C4-2B (cell line): ENCODE data around the gene DDX60.

Experiments used
- H3K27ac ChIP-seq: fragments of 450-650 bp; 2 replicates; pipeline ENCODE4 v1.5.1; 2017
- ZFX ChIP-seq: fragments of 450-650 bp; IDR thresholded peaks from 2 replicates; pipeline ENCODE4 v1.6.1; 2017
- TF ChIP-seq, protein P1 (sequence below): fragments of 450-650 bp; conservative IDR thresholded peaks from 2 replicates; pipeline ENCODE4 v1.5.1; 2017; ENCODE audit warnings: mild to moderate bottlenecking

Gene DDX60

DNA sequence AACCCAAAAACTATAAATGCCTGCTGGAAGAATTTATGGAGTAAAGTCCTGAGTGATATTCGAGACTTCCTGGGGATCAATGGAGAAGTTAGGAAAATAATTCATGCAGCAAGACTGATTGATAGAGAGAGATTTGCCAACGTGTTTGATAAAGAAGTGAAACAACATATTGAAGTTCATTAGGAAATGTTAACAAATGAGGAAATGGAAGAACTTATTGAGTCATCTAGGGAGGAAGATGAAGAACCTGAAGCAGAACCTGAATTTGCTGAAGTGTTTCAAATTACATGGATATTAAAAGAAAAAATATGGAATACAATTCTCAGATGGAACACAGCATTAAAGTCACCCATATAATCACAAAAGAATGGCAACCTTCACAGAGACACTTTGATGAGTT, 39.0 kb downstream of the DDX60 start:
- no peak overlapping the region for H3K27ac ChIP-seq
- no peak for TF ChIP-seq ZFX
- TF ChIP-seq, protein P1, sequence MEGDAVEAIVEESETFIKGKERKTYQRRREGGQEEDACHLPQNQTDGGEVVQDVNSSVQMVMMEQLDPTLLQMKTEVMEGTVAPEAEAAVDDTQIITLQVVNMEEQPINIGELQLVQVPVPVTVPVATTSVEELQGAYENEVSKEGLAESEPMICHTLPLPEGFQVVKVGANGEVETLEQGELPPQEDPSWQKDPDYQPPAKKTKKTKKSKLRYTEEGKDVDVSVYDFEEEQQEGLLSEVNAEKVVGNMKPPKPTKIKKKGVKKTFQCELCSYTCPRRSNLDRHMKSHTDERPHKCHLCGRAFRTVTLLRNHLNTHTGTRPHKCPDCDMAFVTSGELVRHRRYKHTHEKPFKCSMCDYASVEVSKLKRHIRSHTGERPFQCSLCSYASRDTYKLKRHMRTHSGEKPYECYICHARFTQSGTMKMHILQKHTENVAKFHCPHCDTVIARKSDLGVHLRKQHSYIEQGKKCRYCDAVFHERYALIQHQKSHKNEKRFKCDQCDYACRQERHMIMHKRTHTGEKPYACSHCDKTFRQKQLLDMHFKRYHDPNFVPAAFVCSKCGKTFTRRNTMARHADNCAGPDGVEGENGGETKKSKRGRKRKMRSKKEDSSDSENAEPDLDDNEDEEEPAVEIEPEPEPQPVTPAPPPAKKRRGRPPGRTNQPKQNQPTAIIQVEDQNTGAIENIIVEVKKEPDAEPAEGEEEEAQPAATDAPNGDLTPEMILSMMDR = no peak

DNA sequence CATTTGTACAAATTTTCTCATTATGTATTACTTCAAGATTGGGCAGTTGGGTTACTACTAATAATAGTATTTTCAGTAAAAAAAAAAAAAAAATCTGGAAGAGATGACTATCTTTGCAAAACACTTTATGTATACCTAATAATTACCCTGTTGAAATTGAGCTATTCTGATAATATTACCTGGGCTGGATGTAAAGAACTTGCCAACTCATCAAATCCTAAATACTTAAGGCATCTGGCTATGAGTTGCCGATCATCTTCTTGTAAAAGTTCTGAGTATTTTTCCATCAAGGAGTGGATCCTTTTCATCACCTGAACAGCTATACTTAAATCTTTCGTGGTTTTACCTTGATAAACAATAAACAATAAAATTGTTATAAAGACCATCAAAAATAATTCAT, 42.7 kb downstream of the DDX60 start:
- no peak overlapping the region for H3K27ac ChIP-seq
- no peak for TF ChIP-seq ZFX

DNA sequence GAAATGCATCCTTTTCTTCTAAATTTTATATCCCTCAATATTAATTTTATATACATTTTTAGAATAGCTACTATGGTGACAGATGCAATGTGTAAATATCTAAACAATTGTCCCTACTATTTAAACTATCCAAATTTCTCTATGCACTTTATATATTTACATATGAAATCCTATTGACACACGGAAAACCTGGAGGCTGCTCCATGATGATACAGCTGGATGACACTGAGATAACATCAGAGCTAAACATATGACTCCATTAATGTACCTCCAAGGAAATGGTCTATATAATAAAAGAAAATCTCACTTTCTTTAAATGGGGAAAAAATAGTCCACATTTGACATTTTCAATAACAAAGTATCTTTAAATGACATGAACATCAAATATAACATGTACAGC, 43.7 kb downstream of the DDX60 start:
- no peak overlapping the region for H3K27ac ChIP-seq
- TF ChIP-seq, protein P1 = no peak
- no peak for TF ChIP-seq ZFX

DNA sequence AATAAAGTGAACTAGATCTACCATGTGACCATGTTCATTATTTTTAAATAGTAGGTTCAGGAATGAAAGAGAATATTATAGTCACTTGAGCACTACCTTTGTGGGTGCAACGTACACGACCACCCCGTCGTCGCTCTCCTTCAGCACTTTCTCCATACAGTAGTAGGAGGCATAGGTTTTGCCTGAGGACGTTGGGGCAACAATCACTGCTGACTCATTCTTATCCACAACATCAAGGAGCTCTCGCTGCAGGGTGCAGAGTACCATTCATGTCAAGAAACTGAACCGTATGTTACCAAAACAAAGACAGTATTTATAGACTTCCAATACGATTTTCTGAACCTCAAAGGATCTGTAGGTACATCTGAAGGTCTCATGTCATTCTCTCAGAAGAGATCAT, 44.7 kb downstream of the DDX60 start:
- no peak for TF ChIP-seq ZFX
- TF ChIP-seq, protein P1 = no peak
- H3K27ac ChIP-seq = no peak overlapping the region

DNA sequence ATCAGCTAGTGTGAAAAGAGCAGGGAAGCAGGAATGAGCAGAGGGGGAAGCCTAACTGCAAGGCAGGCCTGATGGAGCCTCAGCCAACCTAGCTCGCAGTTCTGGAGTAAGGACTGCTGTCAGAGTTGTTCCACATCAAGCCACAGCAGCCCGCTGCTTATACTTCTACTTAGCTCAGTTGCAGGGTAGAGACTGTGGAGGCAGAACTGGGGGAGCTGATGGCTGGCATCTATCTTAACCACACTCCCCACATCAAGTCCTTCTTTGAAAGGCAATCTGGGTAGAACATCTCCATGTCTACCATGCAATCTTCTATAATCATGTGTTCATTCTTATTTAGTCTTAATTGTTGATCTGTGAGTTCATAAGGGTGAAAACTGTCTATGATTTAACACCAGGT, 46.1 kb downstream of the DDX60 start:
- H3K27ac ChIP-seq = no peak overlapping the region
- TF ChIP-seq ZFX = no peak
- TF ChIP-seq, protein P1 = no peak

DNA sequence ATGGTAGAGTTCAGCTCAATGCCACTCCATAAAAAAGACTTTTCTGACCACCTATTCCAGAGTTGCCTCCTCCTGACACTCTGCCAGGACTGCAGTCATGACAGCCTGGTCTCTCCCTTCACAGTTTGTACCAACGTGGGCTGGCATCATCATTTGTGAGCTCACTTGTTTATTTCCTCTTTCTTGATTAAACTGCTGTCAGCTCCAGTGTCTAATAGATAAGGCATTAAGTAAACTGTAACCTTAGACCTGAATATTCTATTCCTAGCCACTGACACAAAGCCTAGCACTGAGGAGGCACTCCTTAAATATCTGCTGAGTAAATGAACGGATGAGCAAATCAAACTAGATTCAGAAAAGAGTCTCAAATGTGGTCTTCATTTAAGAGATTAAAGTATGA, 48.7 kb downstream of the DDX60 start:
- no peak overlapping the region for H3K27ac ChIP-seq
- TF ChIP-seq ZFX = no peak
- TF ChIP-seq, protein P1 = no peak

DNA sequence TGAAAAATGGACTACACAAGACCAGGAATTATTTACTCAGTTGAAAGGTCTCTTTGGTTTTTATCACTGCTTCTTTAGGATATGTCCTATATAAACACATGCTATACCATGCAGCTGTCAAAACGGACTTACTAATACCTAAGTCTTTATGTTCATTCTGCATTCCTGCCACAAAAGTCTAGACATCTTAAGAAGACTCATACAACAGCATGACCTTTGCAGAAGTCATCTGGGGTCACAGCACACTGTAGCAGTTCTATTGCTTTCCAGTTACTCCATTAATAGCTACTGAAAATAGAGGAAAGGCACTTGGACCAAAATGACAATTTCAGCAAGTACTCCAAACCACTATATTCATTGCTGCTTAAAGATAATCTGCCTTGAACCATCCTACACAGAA, 53.2 kb downstream of the DDX60 start:
- TF ChIP-seq, protein P1 = no peak
- TF ChIP-seq ZFX = no peak
- H3K27ac ChIP-seq = no peak overlapping the region

DNA sequence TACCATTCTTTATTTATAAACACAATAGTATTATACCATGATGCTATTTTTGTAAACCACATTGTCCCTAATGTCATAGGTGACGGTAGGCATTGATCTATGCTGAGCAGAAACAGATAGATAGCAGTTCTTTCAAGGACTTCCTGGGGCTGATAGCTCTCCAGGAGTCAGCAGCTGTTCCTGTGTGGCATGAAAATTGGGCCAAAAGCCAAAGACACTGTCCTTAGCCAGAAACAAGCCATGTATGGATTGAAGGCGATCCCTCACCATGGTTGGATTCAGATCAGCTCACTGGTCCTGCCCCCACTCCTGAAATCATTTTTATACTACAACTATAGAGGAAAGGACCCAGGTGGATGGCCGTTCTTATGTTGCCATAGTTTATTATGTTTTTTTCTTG, 53.6 kb downstream of the DDX60 start:
- TF ChIP-seq, protein P1 = no peak
- TF ChIP-seq ZFX = no peak

More for the DNA sequence above, 53.6 kb downstream of the DDX60 start:
- no peak overlapping the region for H3K27ac ChIP-seq
